HG03469 (cell line): Measurements from ENCODE around the gene CD40.

Source experiments
- ATAC-seq: cut with Tn5 transposase; IDR thresholded peaks from one replicate; pipeline ENCODE4 v1.9.1; 2021; ENCODE audit warnings: mild to moderate bottlenecking, moderate library complexity, moderate number of reproducible peaks; ENCODE audit not compliant: unreplicated experiment

Gene CD40

GRCh38 chr20:46121184-46121930, 3.2 kb downstream of the CD40 start:
- ATAC-seq: no peak

- ATAC-seq: no peak
Observed at GRCh38 chr20:46122071-46122470, 4.0 kb downstream of the CD40 start.

GRCh38 chr20:46122516-46123481, 4.7 kb downstream of the CD40 start:
- no peak for ATAC-seq

- no peak for ATAC-seq
Observed at GRCh38 chr20:46123482-46124245, 5.5 kb downstream of the CD40 start.

- no peak for ATAC-seq
Observed at GRCh38 chr20:46126440-46127056, 8.4 kb downstream of the CD40 start.

GRCh38 chr20:46127396-46128010, 9.4 kb downstream of the CD40 start:
- ATAC-seq: no peak

- no peak for ATAC-seq
Observed at GRCh38 chr20:46128310-46129151, 10.4 kb downstream of the CD40 start.

GRCh38 chr20:46129955-46130481, 11.9 kb downstream of the CD40 start:
- no peak for ATAC-seq

- ATAC-seq: no peak
Observed at GRCh38 chr20:46130534-46130933, 12.4 kb downstream of the CD40 start.

GRCh38 chr20:46131396-46131795, 13.3 kb downstream of the CD40 start:
- ATAC-seq: no peak

GRCh38 chr20:46132705-46133120, 14.6 kb downstream of the CD40 start:
- no peak for ATAC-seq

- no peak for ATAC-seq
Observed at GRCh38 chr20:46133886-46134654, 16.0 kb downstream of the CD40 start.

- no peak for ATAC-seq
Observed at GRCh38 chr20:46134716-46135115, 16.6 kb downstream of the CD40 start.

GRCh38 chr20:46135856-46136633, 17.9 kb downstream of the CD40 start:
- ATAC-seq: no peak

- no peak for ATAC-seq
Observed at GRCh38 chr20:46137816-46138215, 19.7 kb downstream of the CD40 start.

- no peak for ATAC-seq
Observed at GRCh38 chr20:46139266-46139889, 21.3 kb downstream of the CD40 start.

GRCh38 chr20:46139908-46140482, 21.9 kb downstream of the CD40 start:
- ATAC-seq: no peak
